Gastroesophageal sphincter (tissue), 4 donors: ENCODE results near the gene PPIB. TPM values are rescaled to one million over a fixed set of nuclear protein-coding genes. Genes with fewer than 3 reads are reported as not detected.

Experiments
- ATAC-seq: fragments of 150-250 bp; one replicate; pipeline ENCODE4 v1.9.1; 2016; ENCODE audit warnings: mild to moderate bottlenecking, moderate library complexity
- H3K27ac ChIP-seq, 4 donors: fragments of 200-600 bp; sonication (generic) in 3 of 4; 1 replicate in 3 of 4; 2 replicates in 1 of 4; pipeline ENCODE4 v1.5.1; 2016 to 2019
- H3K27me3 ChIP-seq: fragments of 200-600 bp; sonication (generic); one replicate; pipeline ENCODE4 v1.5.1; 2019
- H3K36me3 ChIP-seq, 2 donors: fragments of 200-600 bp; sonication (generic); one replicate each; pipeline ENCODE4 v1.5.1; 2019; ENCODE audit warnings: control low read depth in 1 of 2
- H3K4me1 ChIP-seq, 3 donors: fragments of 200-600 bp; sonication (generic); 1 replicate in 2 of 3; 2 replicates in 1 of 3; pipeline ENCODE4 v1.5.1; 2016 to 2019; ENCODE audit warnings: control low read depth in 2 of 3
- H3K4me3 ChIP-seq, 2 donors: fragments of 200-600 bp; sonication (generic); one replicate each; pipeline ENCODE4 v1.5.1; 2019; ENCODE audit warnings: mild to moderate bottlenecking in 1 of 2, moderate library complexity in 1 of 2
- H3K9me3 ChIP-seq, 3 donors: fragments of 200-600 bp; sonication (generic); one replicate each; pipeline ENCODE4 v1.5.1; 2017 to 2019; ENCODE audit warnings: control low read depth in 2 of 3
- CTCF ChIP-seq, 4 experiments: fragments of 200-600 bp in 2 of 4; fragments of 450-650 bp in 2 of 4; sonication (generic) in 1 of 4; IDR thresholded peaks; one replicate each; pipeline ENCODE4 v1.5.1; 2017 to 2019; ENCODE audit warnings: antibody characterized with exemption in 4 of 4, mild to moderate bottlenecking in 2 of 4, moderate library complexity in 2 of 4
- EP300 ChIP-seq: sonication (generic); formaldehyde crosslinking; IDR thresholded peaks from one replicate; pipeline ENCODE4 v1.6.1; 2017; ENCODE audit warnings: antibody characterized with exemption, mild to moderate bottlenecking
- POLR2A ChIP-seq, 2 donors: fragments of 450-650 bp; IDR thresholded peaks; one replicate each; pipeline ENCODE4 v1.6.1; 2017; ENCODE audit warnings: antibody characterized with exemption in 2 of 2, mild to moderate bottlenecking in 2 of 2, moderate library complexity in 1 of 2
- POLR2AphosphoS5 ChIP-seq: sonication (generic); formaldehyde crosslinking; IDR thresholded peaks from one replicate; pipeline ENCODE4 v1.6.1; 2017; ENCODE audit warnings: antibody characterized with exemption
- WGBS, 2 donors: methylation state at CpG; one replicate each; pipeline ENCODE4 v1.1.5; 2018; ENCODE audit warnings: low coverage in 1 of 2; 5-methylcytosine and 5-hydroxymethylcytosine counted together
- total RNA-seq, 4 donors: library from RNA; depleted of rRNA; stranded (reverse); fragments of >200 nt; gene quantifications; one replicate each; pipeline ENCODE4 v1.1.0, GENCODE V29; 2016

The PPIB gene
- total RNA-seq, 4 donors from 2014 or later = 151 to 257 (median 235) TPM

GRCh38 chr15:64146041-64146440 lies 16.8 kb downstream of the PPIB start:
- Histone ChIP-seq H3K4me3 (no peak overlapping the region), H3K27ac (no peak overlapping the region), H3K9me3 (no peaks in the 10 kb centered on the region), H3K4me1 (peaks cover 0 to 2% (median 0%) of the 10 kb centered on the region in 3 donors), H3K36me3 (peaks cover 0 to 56% of the 10 kb centered on the region in 2 donors), H3K27me3 (peaks cover 6% of the 10 kb centered on the region)
- 66% methylated on average over 5 of the region's 6 CpGs; no CpG with 5 or more reads in 1 of the 2 donors for WGBS, 2 donors
- no peak for ATAC-seq
- TF ChIP-seq CTCF (IDR thresholded peaks at IDR 0.05) (no peak), POLR2A (IDR thresholded peaks at IDR 0.05) (no peak), EP300 (no peak), POLR2AphosphoS5 (no peak)

- Histone ChIP-seq H3K27me3 (no peaks in the 10 kb centered on the region), H3K36me3 (peaks cover 0 to 65% of the 10 kb centered on the region in 2 donors), H3K4me3 (no peak overlapping the region), H3K27ac (no peak overlapping the region), H3K9me3 (no peaks in the 10 kb centered on the region), H3K4me1 (no peaks in the 10 kb centered on the region)
- 60 to 76% methylated on average over 3 to 7 of the region's 14 CpGs for WGBS, 2 donors
- no peak for ATAC-seq
- TF ChIP-seq EP300 (no peak), POLR2A (IDR thresholded peaks at IDR 0.05) (no peak), CTCF (IDR thresholded peaks at IDR 0.05) (no peak), POLR2AphosphoS5 (no peak)
Observed at GRCh38 chr15:64144565-64145281, 18.1 kb downstream of the PPIB start.

GRCh38 chr15:64144192-64144564 lies 18.6 kb downstream of the PPIB start:
- Histone ChIP-seq H3K27ac (no peak overlapping the region), H3K36me3 (peaks cover 0 to 65% of the 10 kb centered on the region in 2 donors), H3K4me3 (no peak overlapping the region), H3K9me3 (no peaks in the 10 kb centered on the region), H3K4me1 (no peaks in the 10 kb centered on the region), H3K27me3 (no peaks in the 10 kb centered on the region)
- TF ChIP-seq EP300 (no peak), POLR2A (IDR thresholded peaks at IDR 0.05) (no peak)
- no peak for ATAC-seq
- 76 to 84% methylated on average over 5 to 8 of the region's 8 CpGs for WGBS, 2 donors

GRCh38 chr15:64143276-64143675 lies 19.5 kb downstream of the PPIB start:
- Histone ChIP-seq H3K27ac (no peak overlapping the region), H3K4me1 (no peaks in the 10 kb centered on the region), H3K9me3 (no peaks in the 10 kb centered on the region), H3K4me3 (no peak overlapping the region), H3K36me3 (peaks cover 0 to 72% of the 10 kb centered on the region in 2 donors), H3K27me3 (no peaks in the 10 kb centered on the region)
- 63 to 74% methylated on average over 3 to 5 of the region's 6 CpGs for WGBS, 2 donors
- TF ChIP-seq POLR2AphosphoS5 (no peak), CTCF (IDR thresholded peaks at IDR 0.05) (no peak), POLR2A (IDR thresholded peaks at IDR 0.05) (no peak), EP300 (no peak)
- ATAC-seq = no peak

- TF ChIP-seq POLR2AphosphoS5 = no peak
- TF ChIP-seq POLR2A (IDR thresholded peaks at IDR 0.05) = no peak
- no peak for TF ChIP-seq CTCF (IDR thresholded peaks at IDR 0.05)
- no peak for TF ChIP-seq EP300
- Histone ChIP-seq H3K9me3 (no peaks in the 10 kb centered on the region), H3K4me3 (no peak overlapping the region), H3K4me1 (no peaks in the 10 kb centered on the region), H3K27ac (no peak overlapping the region), H3K27me3 (no peaks in the 10 kb centered on the region), H3K36me3 (peaks cover 0 to 84% of the 10 kb centered on the region in 2 donors)
- 94 to 95% methylated on average over 3 to 5 of the region's 8 CpGs for WGBS, 2 donors
- ATAC-seq = no peak
Observed at GRCh38 chr15:64141798-64142512, 20.9 kb downstream of the PPIB start.
